Nephron (organoid): ENCODE results near the gene TXLNB.

Experiments used
- H3K27ac Mint-ChIP-seq, 3 experiments: 2 replicates each; pipeline ENCODE4 v1.8.0; 2020; ENCODE audit warnings: mixed read lengths in 3 of 3, mild to moderate bottlenecking in 2 of 3, moderate library complexity in 1 of 3
- H3K27me3 Mint-ChIP-seq: 2 replicates; pipeline ENCODE4 v1.8.0; 2021; ENCODE audit warnings: low read depth, mild to moderate bottlenecking, moderate library complexity, mixed read lengths
- H3K36me3 Mint-ChIP-seq: 2 replicates; pipeline ENCODE4 v1.8.0; 2020; ENCODE audit warnings: low read depth, mixed read lengths
- H3K4me1 Mint-ChIP-seq: 2 replicates; pipeline ENCODE4 v1.8.0; 2020; ENCODE audit warnings: mixed read lengths
- H3K4me3 Mint-ChIP-seq, 3 experiments: 2 replicates each; pipeline ENCODE4 v1.8.0; 2020; ENCODE audit warnings: mild to moderate bottlenecking in 3 of 3, mixed read lengths in 3 of 3, moderate library complexity in 2 of 3
- H3K9me3 Mint-ChIP-seq: 2 replicates; pipeline ENCODE4 v1.8.0; 2020; ENCODE audit warnings: mixed read lengths
- CTCF ChIP-seq, 3 experiments: fragments of 200-600 bp; sonication (generic); IDR thresholded peaks; one replicate each; pipeline ENCODE4 v1.5.0; 2021; ENCODE audit warnings: antibody characterized with exemption in 3 of 3; ENCODE audit not compliant: unreplicated experiment in 3 of 3

The TXLNB gene

GRCh38 chr6:139243536-139243935 is 48.3 kb downstream of the TXLNB start:
- no peaks in the 10 kb centered on the region for H3K27me3 Mint-ChIP-seq
- no peaks in the 10 kb centered on the region for H3K9me3 Mint-ChIP-seq

GRCh38 chr6:139242457-139243240 is 49.1 kb downstream of the TXLNB start:
- H3K4me3 Mint-ChIP-seq, result peak overlapping the region in 1 of 3 experiments; percentile 59
- no peak for TF ChIP-seq CTCF (IDR thresholded peaks at IDR 0.05; ENCODE audit: unreplicated experiment in 3 of 3)
- no peaks in the 10 kb centered on the region for H3K9me3 Mint-ChIP-seq
- H3K4me1 Mint-ChIP-seq, result peaks cover 65% of the 10 kb centered on the region
- no peaks in the 10 kb centered on the region for H3K27me3 Mint-ChIP-seq
- H3K36me3 Mint-ChIP-seq, result no peaks in the 10 kb centered on the region
- peak overlapping the region; percentile 21 to 95 (median 94) for H3K27ac Mint-ChIP-seq

More at GRCh38 chr6:139243536-139243935, 48.3 kb downstream of the TXLNB start:
- H3K36me3 Mint-ChIP-seq, result no peaks in the 10 kb centered on the region
- H3K27ac Mint-ChIP-seq, result peak overlapping the region in 2 of 3 experiments; percentile 94 to 95
- peaks cover 61% of the 10 kb centered on the region for H3K4me1 Mint-ChIP-seq
- H3K4me3 Mint-ChIP-seq, result no peak overlapping the region
- TF ChIP-seq CTCF (IDR thresholded peaks at IDR 0.05; ENCODE audit: unreplicated experiment in 3 of 3), result no peak

- peaks cover 67% of the 10 kb centered on the region for H3K4me1 Mint-ChIP-seq
- peak overlapping the region; percentile 86 to 94 (median 92) for H3K27ac Mint-ChIP-seq
- no peak for TF ChIP-seq CTCF (IDR thresholded peaks at IDR 0.05; ENCODE audit: unreplicated experiment in 3 of 3)
- peak overlapping the region in 2 of 3 experiments; percentile 5 to 11 for H3K4me3 Mint-ChIP-seq
- no peaks in the 10 kb centered on the region for H3K27me3 Mint-ChIP-seq
- H3K36me3 Mint-ChIP-seq, result no peaks in the 10 kb centered on the region
- H3K9me3 Mint-ChIP-seq, result no peaks in the 10 kb centered on the region
Observed at GRCh38 chr6:139240161-139241010, 51.4 kb downstream of the TXLNB start.

GRCh38 chr6:139239064-139239463 is 52.7 kb downstream of the TXLNB start:
- Mint-ChIP-seq H3K9me3 (peaks cover under 1% of the 10 kb centered on the region), H3K27ac (peak overlapping the region; percentile 86 to 99 (median 94)), H3K27me3 (no peaks in the 10 kb centered on the region), H3K4me3 (peak overlapping the region in 2 of 3 experiments; percentile 24 to 64), H3K4me1 (peaks cover 55% of the 10 kb centered on the region), H3K36me3 (peaks cover under 1% of the 10 kb centered on the region)
- no peak for TF ChIP-seq CTCF (IDR thresholded peaks at IDR 0.05; ENCODE audit: unreplicated experiment in 3 of 3)

GRCh38 chr6:139236105-139236504 is 55.7 kb downstream of the TXLNB start:
- no peak for TF ChIP-seq CTCF (IDR thresholded peaks at IDR 0.05; ENCODE audit: unreplicated experiment in 3 of 3)
- H3K27ac Mint-ChIP-seq, result peak overlapping the region in 1 of 3 experiments; percentile 22
- H3K9me3 Mint-ChIP-seq, result peaks cover 6% of the 10 kb centered on the region
- peaks cover 31% of the 10 kb centered on the region for H3K4me1 Mint-ChIP-seq
- no peak overlapping the region for H3K4me3 Mint-ChIP-seq
- no peaks in the 10 kb centered on the region for H3K27me3 Mint-ChIP-seq
- peaks cover 4% of the 10 kb centered on the region for H3K36me3 Mint-ChIP-seq
